DOHH2 (cell line): ENCODE data around the gene NIPBL.

Source experiments
- CTCF ChIP-seq: fragments of 200-600 bp; sonication (generic); IDR thresholded peaks from one replicate; pipeline ENCODE4 v1.5.1; 2014; ENCODE audit warnings: antibody characterized with exemption, mild to moderate bottlenecking, low read depth, low read length; ENCODE audit not compliant: poor library complexity, severe bottlenecking
- EZH2phosphoT487 ChIP-seq: fragments of 200-600 bp; sonication (generic); IDR thresholded peaks from 2 replicates; pipeline ENCODE4 v1.6.1; 2017; ENCODE audit warnings: borderline replicate concordance, mild to moderate bottlenecking, antibody characterized with exemption, low read length, moderate library complexity, mixed read lengths

DNA sequence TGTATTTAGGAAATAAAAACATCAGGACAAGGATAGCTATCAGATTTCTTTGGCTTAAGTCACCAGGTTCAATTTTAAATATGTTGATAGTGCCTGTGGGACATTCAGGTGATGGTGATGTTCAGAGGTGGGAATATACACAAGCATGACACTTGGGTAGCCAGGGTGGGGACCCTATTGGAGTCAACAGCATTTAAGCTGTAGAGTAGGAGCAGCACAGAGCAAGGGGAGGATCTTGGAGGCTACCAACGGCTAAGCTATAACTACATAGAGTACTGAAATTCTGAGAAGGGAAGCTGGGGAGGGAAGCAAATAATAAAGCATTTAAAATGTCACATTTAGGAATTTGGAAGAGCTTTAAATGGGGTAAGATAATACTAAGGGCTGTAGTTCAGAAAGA lies 194.9 kb downstream of the NIPBL start:
- TF ChIP-seq CTCF, result no peak
- TF ChIP-seq EZH2phosphoT487, result no peak
